GM20000 (cell line): ENCODE data around the gene SIGLEC11.
A peak's percentile ranks its signal among the peaks of the same experiment; 100 is the strongest.

Source experiments
- DNase-seq: peaks from one replicate; pipeline ENCODE4 v3.0.0; 2012; ENCODE audit warnings: low spot score
- CTCF ChIP-seq: IDR thresholded peaks from 2 replicates; pipeline ENCODE4 v1.5.1; 2012; ENCODE audit warnings: mild to moderate bottlenecking, control low read depth; ENCODE audit errors: extremely low read depth, missing control alignments

SIGLEC11 gene

DNA sequence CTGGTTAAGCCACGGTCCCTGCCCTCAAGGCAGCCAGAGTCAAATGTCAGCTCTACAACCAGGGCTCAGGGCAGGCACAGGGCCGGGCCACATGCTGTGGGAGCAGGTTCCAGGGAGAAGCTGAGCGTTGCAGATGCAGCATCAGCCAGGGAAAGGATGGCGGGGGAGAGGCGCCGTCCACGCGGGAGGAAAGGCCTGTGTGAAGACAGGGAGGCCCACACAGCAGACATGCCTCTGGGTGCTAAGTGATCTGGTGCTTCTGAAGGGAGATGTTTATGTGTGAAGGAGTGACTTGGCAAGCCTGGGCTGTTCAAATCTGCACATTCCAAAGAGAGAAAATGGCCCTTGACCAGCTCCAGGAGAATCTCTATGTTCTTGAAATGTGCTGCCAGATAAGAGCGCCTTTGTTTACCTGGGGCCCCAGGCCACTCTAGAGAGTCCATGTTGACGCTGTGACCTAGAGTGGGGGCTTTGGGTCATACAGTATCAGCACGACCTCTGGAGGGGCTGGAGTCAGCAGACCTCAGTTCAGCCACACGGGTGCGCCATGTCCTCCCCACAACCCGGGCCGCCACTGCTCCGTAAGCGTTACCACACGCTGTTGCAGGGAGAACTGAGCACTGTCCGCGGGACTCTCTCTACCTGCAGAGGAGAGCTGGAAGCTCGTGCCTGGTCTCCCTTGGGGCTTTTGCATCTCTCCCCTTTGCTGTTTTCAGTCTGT is 47.8 kb downstream of the SIGLEC11 start:
- no peak for TF ChIP-seq CTCF
- DNase-seq: no peak

- peak; percentile 85 for DNase-seq
- no peak for TF ChIP-seq CTCF
These were observed 49.4 kb downstream of the SIGLEC11 start for GRCh38 chr19:49911381-49912145.

DNA sequence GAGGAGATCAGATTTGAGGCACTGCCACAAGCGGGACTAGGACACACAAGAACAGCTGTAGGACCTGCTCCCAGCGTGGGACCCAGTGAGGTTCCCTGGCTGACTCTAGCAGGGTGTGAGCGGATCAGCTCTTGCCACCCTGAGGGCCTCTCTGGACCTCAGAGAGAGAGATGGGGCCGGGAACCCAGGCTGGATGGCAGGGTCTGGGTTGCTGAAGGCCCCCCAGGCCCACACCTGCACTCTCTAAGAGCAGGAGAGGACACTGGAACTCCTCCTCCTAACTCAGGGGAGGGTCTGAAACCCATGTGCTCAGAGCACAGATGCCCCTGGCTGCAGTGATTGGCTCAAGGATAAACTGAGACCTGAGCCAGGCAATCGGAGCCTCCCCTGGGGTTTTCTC is 50.8 kb downstream of the SIGLEC11 start:
- no peak for DNase-seq
- TF ChIP-seq CTCF: no peak

DNA sequence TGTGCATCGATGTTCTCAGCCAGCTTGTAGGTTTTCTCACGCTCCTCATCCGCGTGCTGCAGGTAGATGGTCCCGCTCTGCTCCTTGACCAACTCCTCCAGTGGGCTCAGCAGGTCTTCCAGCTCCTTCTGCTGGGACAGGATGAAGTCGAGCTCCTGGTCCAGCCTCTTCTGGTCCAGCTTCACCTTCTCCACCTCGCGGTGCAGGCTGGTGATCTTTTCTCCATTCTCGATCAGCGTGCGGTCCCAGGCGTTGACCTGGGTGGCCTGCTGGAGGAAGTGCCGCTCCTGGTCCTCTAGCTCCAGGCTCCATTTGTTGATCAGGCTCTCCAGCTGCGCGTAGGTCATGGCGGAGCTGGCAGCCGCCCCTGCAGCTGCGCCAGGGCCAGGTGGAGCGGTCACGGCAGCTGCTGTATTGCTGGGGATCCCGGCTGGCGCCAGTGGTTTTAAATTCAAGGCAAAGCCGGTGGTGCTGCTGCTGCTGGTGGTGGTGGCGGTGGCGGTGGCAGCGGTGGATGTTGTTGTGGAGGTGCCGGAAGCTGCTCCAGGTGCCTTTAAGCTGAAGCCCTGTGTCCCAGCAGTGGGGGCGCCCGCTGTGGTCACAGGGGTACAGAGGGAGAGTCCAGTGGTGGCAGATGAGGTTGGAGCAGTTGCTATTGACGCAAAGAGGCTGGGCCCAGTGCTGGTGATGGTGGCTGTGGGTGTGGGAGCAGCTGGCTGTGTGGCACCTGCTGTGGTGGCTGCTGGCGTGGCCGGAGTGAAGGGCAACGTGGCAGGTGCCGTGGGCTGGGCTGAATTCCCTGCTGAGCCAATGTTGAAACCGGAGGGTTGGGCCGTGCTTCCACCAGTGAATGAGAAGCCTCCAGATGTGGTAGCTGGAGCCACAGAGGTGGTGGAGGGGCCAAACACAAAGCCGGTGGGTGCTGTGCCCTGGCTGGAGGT is 52.2 kb downstream of the SIGLEC11 start:
- TF ChIP-seq CTCF: no peak
- DNase-seq: no peak

DNA sequence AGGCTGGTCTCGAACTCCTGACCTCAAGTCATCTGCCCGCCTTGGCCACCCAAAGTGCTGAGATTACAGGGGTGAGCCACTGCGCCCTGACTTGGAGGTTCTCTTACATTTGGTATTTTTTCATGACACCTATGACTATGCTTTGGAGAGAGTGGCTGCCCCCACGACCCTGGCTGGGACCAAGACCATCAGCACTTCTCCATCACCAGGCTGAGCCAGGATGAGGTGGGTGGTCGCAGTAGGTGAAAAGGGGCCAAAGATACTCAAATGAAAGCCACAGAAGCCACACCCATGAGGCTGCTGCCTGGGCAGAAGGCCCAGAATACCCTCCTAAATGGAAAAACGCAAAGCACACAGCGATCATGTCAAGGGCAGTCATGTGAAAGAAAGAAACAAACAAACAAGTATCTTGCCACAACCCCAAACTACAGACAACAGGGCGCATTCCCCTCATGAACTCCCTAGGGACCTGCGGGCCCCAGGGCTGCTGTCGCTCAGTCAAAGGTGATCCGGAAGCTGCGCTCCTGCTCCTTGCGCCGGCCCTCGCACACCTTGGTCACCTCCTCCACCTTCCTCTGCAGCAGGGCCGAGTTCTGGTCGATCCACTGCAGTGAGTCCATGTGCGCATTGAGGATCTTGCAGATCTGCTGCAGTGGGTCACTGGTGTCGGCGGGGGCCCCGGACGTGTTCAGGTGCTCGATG is 53.1 kb downstream of the SIGLEC11 start:
- no peak for DNase-seq
- no peak for TF ChIP-seq CTCF

DNA sequence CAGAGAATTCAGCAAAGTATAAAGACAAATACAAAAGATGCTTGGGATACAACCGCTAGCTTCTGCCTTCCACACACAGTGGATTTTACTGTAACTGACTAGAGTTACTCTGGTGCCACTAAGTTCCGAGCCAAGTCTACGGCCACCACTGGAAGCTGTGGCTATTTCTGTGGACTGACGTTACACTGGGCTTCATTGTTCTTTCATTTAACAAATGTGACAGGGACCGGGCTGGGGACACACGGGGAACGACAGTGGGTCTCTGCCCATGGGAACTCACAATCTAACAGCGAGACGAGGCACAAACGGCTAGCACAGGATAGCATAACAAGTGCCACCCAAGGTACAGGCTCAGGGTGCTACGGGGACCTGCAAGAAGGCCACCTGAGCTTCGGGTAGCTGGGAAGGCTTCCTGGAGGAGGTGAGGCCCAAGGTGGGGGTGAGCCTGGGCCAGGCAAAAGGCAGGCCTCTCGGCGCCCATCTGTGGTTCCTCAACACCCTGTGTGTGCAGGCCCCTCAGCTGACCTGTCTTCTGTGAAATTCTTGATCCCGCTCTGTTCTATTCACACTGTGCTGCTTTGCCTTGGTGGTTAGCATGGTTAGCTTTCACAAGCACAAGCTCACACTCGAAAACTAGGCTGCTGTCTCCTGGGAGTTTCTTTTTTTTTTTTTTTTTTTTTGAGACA is 54.0 kb downstream of the SIGLEC11 start:
- no peak for DNase-seq
- TF ChIP-seq CTCF: no peak
